Jurkat, Clone E6-1 (cell line): ENCODE data around the gene CLCN7.
"Not testable (repeated sequence)": the region's sequence is repeated elsewhere in the genome, so short reads cannot be mapped to it uniquely, and the experiment has no call there.

Experiments used
- DNase-seq: peaks from one replicate; pipeline ENCODE4 v3.0.0-alpha.2; 2011; ENCODE audit warnings: low read depth, low spot score
- H3K4me3 ChIP-seq: 2 replicates; pipeline ENCODE4 v1.5.1; 2011; ENCODE audit warnings: mild to moderate bottlenecking, low read length, control low read depth, moderate library complexity

Gene CLCN7

GRCh38 chr16:1469693-1470201 is 5.1 kb downstream of the CLCN7 start:
- no peak for DNase-seq
- no peak overlapping the region for H3K4me3 ChIP-seq

GRCh38 chr16:1469141-1469540 is 5.7 kb downstream of the CLCN7 start:
- DNase-seq, H3K4me3 ChIP-seq: not testable (repeated sequence)

- DNase-seq: no peak
- no peak overlapping the region for H3K4me3 ChIP-seq
Observed at GRCh38 chr16:1468426-1468810, 6.4 kb downstream of the CLCN7 start.

GRCh38 chr16:1466968-1467521 is 7.8 kb downstream of the CLCN7 start:
- no peak for DNase-seq

DNA sequence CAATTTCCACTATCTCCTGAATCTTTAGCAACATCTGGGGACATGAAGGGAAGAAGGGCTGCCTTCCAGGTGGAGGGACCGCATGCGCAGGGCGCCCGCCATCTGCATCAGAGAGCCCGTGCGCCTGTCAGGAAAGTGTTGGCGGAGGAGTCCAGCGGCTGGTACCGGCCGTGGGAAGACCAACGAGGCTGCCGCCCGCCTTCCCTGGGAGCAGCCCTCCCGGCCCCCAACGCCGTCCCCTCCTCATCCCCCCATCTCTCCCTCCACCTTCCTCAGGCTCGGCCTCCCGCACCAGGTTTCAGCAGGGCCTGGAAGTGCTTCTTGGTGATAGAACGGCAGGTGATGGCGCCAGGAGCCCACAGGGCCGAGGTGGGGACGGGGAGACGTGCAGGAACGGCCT is 8.8 kb downstream of the CLCN7 start:
- DNase-seq: no peak

More at GRCh38 chr16:1466968-1467521, 7.8 kb downstream of the CLCN7 start:
- H3K4me3 ChIP-seq: no peak overlapping the region

GRCh38 chr16:1465567-1465915 is 9.3 kb downstream of the CLCN7 start:
- no peak overlapping the region for H3K4me3 ChIP-seq
- DNase-seq: no peak

More for the DNA sequence above, 8.8 kb downstream of the CLCN7 start:
- H3K4me3 ChIP-seq: no peak overlapping the region

DNA sequence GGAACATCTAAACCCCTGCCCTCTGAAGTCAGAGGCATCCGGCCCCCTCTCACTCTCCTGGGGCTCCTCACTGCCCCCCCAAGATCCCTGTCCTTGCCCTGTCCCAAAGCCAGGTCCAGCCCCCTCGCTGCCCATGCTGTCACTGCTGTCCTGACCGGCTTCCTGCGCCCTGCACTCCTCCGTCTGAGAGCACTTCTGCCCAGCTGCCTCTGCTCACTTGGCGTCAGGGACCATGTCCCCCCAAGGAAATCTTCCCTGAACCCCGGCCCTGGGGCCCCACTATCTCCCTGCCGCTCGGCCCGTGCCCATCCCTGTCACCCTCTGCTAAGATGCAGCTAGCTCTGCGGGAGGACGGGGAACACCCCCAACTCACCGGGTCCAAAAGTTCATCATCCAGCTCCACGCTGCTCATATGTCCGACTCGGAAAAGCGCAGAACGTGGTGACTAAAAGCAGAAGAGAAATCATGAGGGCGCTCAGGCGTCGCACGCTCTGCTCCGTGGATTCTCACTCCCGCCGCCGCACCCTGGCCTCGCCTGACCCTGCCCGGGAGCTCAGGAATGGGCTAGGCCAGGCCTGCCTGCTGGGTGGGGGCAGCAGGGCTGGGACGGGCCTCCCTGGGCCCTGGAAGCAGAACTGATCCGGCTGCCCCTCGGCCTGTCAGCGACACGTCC is 9.8 kb downstream of the CLCN7 start:
- DNase-seq: no peak

DNA sequence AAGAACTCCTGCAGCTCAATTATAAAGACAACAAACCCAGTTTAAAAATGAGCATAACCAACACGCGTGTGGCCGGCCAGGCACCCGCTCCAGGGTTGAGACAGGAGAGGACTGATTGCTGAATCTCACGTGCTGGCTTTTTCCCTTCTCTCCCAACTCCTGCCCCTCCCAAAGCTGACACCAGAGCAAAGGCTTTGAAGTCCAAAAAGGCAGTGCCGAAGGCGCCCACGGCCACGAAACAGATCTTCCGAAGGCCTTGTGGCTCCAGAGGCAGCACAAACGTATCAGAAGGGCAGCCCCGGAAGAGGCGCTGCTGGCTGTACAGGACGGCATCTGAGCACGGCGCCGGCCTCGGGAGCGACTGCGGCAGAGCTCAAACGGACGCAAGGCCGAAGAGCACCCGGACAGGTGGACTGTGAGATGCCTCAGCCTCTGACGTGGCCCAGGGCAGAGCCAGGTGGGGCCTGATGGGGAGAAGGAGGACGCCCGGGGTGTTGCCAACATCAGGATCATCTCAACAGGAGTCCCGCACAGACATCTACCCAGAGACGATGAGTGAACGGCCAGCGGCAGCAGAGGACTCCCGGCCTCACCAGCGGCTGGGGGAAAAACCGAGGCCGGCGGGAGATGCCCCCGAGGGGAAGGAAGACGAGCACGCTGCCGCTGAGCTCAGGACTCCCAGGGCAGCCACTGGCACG is 10.5 kb downstream of the CLCN7 start:
- DNase-seq: no peak

More for the DNA sequence above, 9.8 kb downstream of the CLCN7 start:
- H3K4me3 ChIP-seq: no peak overlapping the region

GRCh38 chr16:1461146-1461545 is 13.7 kb downstream of the CLCN7 start:
- no peak for DNase-seq
- H3K4me3 ChIP-seq: no peak overlapping the region

More for the DNA sequence above, 10.5 kb downstream of the CLCN7 start:
- H3K4me3 ChIP-seq: no peak overlapping the region

DNA sequence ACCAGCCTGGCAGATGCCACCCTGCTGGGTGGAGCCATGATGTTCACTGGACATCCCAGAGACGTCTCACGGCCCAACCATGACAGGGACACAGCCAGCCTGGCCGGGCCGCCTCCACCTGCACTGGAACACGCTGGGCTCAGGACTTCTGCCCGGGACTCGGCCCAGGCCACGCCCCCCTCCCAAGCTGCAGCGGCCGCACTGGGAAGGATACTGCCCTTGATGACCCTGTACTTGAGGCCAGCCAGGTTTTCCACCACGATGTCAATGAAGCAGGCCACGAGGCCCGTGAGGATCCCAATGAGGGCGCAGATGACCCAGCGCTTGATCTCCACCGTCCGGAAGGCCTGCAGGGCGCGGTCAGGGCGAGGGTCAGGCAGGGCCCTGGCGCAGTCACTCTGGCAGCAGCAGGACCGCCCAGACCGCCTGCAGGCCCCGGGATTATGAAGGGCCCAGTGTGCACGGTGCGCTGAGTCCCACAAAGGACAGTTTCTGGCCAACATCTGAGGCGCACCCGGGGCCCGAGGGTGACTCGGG is 14.2 kb downstream of the CLCN7 start:
- DNase-seq: no peak
- H3K4me3 ChIP-seq: no peak overlapping the region

DNA sequence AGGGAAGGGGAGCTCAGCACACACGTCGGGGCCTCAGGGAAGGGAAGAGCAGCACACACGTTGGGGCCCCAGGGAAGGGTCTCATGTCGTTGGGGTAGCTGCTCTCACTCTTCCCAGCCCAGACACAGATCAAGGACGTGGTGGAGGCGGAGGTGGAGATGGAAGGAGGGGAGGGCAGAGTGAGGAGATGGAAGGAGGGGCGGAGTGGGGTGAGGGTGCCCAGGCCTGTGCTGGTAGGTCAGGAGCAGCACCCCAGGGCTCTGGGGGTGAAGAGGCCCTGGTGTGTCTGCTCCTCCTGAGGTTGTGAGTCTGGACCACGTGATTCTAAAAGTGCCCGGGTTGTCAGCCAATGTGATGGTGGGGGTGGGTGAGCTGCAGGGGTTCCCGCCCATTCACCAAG is 14.9 kb downstream of the CLCN7 start:
- no peak overlapping the region for H3K4me3 ChIP-seq
- no peak for DNase-seq

DNA sequence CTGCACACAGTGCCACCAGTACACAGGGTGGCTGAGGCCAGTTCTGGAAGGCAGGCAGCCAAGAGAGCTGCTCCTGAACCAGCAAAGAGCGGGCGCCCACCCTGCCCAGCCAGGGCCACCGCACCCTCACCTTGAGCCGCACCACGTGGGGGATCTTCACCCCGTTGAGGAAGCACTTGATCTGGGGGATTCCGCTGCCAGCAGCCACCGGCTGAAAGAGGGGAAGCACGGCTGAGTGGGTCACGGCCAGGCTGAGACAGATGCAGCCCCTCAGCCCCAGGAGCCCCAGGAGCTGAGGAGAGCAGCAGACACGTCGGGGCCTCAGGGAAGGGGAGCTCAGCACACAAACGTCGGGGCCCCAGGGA is 15.9 kb downstream of the CLCN7 start:
- no peak for DNase-seq
- no peak overlapping the region for H3K4me3 ChIP-seq

GRCh38 chr16:1458336-1458976 is 16.4 kb downstream of the CLCN7 start:
- no peak overlapping the region for H3K4me3 ChIP-seq
- no peak for DNase-seq

GRCh38 chr16:1457489-1458245 is 17.2 kb downstream of the CLCN7 start:
- DNase-seq: no peak
- no peak overlapping the region for H3K4me3 ChIP-seq

DNA sequence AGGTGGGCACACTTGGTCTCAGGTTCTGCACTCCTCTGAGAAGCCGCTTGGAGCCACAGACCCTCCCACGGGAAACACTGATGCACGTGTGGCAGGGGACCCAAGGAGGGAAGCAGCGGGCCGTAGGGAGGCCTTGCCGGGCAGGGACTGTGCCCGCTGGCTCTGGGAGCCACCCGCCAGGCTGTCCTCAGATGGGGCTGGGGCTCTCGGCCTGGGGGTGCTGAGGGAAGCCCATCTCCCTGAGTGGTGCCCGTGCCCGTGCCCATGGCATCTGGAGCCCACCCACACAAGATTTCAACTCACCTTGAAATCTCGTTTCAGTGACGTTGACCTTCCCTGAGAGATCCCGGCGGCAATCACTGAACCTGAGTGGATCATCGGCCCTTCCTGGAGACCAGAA is 17.9 kb downstream of the CLCN7 start:
- no peak for DNase-seq
- no peak overlapping the region for H3K4me3 ChIP-seq

GRCh38 chr16:1455190-1456171 is 19.3 kb downstream of the CLCN7 start:
- H3K4me3 ChIP-seq: no peak overlapping the region
- no peak for DNase-seq

- DNase-seq: no peak
- no peak overlapping the region for H3K4me3 ChIP-seq
Observed at GRCh38 chr16:1454561-1454960, 20.3 kb downstream of the CLCN7 start.

GRCh38 chr16:1453316-1453715 is 21.5 kb downstream of the CLCN7 start:
- no peak overlapping the region for H3K4me3 ChIP-seq
- DNase-seq: no peak
